ENCODE results near the gene CDX1. TPM values are rescaled to one million over a fixed set of nuclear protein-coding genes. Genes with fewer than 3 reads are reported as not detected.

Gene CDX1
- total RNA-seq, 1 experiment from 2014 or later = not detected

DNA sequence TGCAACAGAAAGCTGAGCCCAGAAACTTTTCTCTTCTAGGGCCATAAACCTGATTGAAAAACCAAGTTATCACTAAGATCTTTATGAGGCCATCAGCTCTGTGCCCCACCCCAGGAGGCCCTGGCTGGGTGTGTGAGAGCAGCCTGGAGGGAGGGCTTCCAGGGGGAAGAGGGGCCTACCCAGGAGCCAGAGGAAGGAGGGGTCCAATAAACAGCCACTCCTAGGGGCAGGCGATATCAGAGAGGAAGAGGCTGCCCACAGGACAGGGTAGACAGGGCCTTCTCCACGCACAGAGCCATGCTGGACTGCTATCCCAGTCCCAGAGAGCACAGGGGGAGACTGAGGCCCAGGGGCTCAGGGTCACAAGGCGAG lies 4.5 kb upstream of the CDX1 start:
- Mint-ChIP-seq H3K4me1 (ENCODE audit: insufficient read depth, unreplicated experiment) (peaks cover 12% of the 10 kb centered on the region), H3K9me3 (ENCODE audit: unreplicated experiment) (no peaks in the 10 kb centered on the region), H3K27ac (ENCODE audit: low read depth, unreplicated experiment) (no peak overlapping the region), H3K36me3 (ENCODE audit: insufficient read depth, unreplicated experiment) (no peaks in the 10 kb centered on the region), H3K27me3 (ENCODE audit: insufficient read depth, unreplicated experiment) (no peaks in the 10 kb centered on the region), H3K4me3 (ENCODE audit: unreplicated experiment) (no peak overlapping the region)
- ChIA-PET POLR2A (interaction anchor here (0.7 kb wide), 1 partner anchor 270 kb away, joined by 3 read pairs; no protein-coding TSS in a partner anchor), CTCF (interaction anchor here (0.6 to 9.2 kb wide), 35 partner anchors 9 to 1086 kb away, joined by 3 to 118 read pairs (median 4); no protein-coding TSS in a partner anchor)
- intact Hi-C loops (cut with micrococcal nuclease) = no loop called here
- no peak for DNase-seq (ENCODE audit: unreplicated experiment)
- BruUV-seq (replicated peaks) = no TSS peak
- TF ChIP-seq, protein P1, sequence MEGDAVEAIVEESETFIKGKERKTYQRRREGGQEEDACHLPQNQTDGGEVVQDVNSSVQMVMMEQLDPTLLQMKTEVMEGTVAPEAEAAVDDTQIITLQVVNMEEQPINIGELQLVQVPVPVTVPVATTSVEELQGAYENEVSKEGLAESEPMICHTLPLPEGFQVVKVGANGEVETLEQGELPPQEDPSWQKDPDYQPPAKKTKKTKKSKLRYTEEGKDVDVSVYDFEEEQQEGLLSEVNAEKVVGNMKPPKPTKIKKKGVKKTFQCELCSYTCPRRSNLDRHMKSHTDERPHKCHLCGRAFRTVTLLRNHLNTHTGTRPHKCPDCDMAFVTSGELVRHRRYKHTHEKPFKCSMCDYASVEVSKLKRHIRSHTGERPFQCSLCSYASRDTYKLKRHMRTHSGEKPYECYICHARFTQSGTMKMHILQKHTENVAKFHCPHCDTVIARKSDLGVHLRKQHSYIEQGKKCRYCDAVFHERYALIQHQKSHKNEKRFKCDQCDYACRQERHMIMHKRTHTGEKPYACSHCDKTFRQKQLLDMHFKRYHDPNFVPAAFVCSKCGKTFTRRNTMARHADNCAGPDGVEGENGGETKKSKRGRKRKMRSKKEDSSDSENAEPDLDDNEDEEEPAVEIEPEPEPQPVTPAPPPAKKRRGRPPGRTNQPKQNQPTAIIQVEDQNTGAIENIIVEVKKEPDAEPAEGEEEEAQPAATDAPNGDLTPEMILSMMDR (IDR thresholded peaks at IDR 0.05; ENCODE audit: unreplicated experiment) = no peak

DNA sequence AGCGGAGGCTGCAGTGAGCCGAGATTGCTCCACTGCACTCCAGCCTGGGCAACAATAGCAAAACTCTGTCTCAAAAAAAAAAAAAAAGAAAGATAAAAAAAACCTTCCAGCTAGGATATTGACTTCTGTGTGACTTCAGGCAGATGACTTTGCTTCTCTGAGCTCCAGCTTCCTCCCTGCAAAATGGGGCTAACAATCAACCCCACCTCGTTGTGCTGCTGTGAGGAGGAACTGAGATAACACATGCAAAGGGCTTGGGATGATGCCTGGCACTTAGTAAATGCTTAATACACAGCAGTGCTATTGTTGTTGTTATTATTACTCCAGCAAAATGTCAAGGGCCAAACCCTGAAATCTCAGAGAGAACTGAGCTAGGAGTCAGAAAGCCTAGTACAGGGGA lies 3.5 kb upstream of the CDX1 start:
- CTCF ChIA-PET = interaction anchor here (0.6 to 9.2 kb wide), 22 partner anchors 10 to 296 kb away, joined by 3 to 118 read pairs (median 4); no protein-coding TSS in a partner anchor
- Mint-ChIP-seq H3K27me3 (ENCODE audit: insufficient read depth, unreplicated experiment) (no peaks in the 10 kb centered on the region), H3K4me1 (ENCODE audit: insufficient read depth, unreplicated experiment) (peaks cover 12% of the 10 kb centered on the region)

DNA sequence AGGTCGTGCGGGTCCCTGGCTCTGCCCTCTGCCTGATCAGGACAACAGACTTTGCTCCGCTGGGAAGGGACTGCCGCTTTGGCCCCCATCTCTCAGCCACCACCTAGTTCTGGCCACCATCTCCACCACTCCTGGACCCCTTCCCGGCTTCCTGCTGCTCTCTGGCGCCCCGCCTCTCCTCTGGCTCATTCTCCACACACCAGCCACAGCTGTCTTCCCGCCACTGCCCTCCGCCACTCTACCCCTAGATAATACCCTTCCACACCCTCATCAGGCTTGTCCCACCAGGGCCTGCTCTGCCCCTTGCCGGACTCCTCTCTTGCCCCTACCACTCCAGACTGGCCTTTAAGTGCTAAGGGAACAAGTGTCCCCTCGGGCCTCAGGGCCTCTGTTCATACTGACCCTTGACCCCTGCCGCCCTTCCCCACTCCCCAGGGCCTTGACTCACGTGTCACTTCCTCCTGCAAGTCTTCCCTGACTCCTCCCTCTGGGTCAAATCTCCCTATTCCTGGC lies 3.0 kb upstream of the CDX1 start:
- intact Hi-C loops (cut with micrococcal nuclease) = no loop called here
- TF ChIP-seq, protein P1 (IDR thresholded peaks at IDR 0.05; ENCODE audit: unreplicated experiment) = no peak
- no peak for DNase-seq (ENCODE audit: unreplicated experiment)
- CTCF ChIA-PET = interaction anchor here (0.6 to 9.2 kb wide), 7 partner anchors 11 to 295 kb away, joined by 3 to 118 read pairs (median 4); no protein-coding TSS in a partner anchor
- Mint-ChIP-seq H3K36me3 (ENCODE audit: insufficient read depth, unreplicated experiment) (no peaks in the 10 kb centered on the region), H3K4me3 (ENCODE audit: unreplicated experiment) (no peak overlapping the region), H3K4me1 (ENCODE audit: insufficient read depth, unreplicated experiment) (peaks cover 12% of the 10 kb centered on the region), H3K27ac (ENCODE audit: low read depth, unreplicated experiment) (no peak overlapping the region), H3K9me3 (ENCODE audit: unreplicated experiment) (no peaks in the 10 kb centered on the region), H3K27me3 (ENCODE audit: insufficient read depth, unreplicated experiment) (no peaks in the 10 kb centered on the region)
- POLR2A ChIA-PET = no interaction called here
- BruUV-seq (replicated peaks) = no TSS peak

More for the DNA sequence above, 3.5 kb upstream of the CDX1 start:
- H3K4me3 Mint-ChIP-seq (ENCODE audit: unreplicated experiment) = no peak overlapping the region
- BruUV-seq (replicated peaks) = no TSS peak
- TF ChIP-seq, protein P1 (IDR thresholded peaks at IDR 0.05; ENCODE audit: unreplicated experiment) = no peak
- H3K9me3 Mint-ChIP-seq (ENCODE audit: unreplicated experiment) = no peaks in the 10 kb centered on the region
- intact Hi-C loops (cut with micrococcal nuclease) = no loop called here
- POLR2A ChIA-PET = no interaction called here
- H3K27ac Mint-ChIP-seq (ENCODE audit: low read depth, unreplicated experiment) = no peak overlapping the region
- DNase-seq (ENCODE audit: unreplicated experiment) = no peak
- H3K36me3 Mint-ChIP-seq (ENCODE audit: insufficient read depth, unreplicated experiment) = no peaks in the 10 kb centered on the region

DNA sequence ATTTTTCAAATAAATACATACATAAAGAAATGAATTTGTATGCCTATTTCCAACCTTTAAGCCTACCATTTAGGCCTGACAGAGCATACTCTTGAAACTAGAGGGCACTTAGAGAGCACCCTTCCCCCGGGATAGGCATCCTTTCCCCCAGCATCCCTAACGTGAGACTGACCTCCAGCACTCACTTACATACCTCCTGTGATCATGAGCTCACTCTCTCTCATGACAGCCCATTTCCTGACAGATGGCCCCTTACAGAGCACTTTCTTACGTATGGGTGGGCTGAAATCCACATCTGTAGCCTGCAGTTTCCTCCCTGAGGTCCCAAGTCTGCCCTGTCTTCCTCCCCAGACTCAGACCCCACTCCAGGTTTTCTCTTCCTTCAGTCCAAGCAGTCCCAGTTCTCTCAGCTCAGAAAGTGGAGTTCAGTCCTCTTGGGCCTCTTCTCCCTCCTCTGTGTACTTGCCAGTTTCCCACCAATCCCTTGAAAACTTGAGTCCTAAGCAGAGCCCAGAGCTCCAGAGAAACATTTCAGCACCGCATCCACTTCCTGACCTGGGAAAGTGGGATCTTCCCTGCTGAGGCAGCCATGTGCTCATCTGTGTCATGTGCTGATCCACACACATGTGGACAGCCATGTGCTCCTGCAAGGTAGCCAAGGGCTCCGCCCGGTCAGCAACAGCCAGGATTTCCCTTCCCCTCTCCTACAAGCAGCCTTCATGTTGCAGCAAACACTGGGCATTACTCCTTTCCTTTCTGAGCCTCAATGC lies 2.2 kb upstream of the CDX1 start:
- Mint-ChIP-seq H3K27me3 (ENCODE audit: insufficient read depth, unreplicated experiment) (peaks cover 3% of the 10 kb centered on the region), H3K36me3 (ENCODE audit: insufficient read depth, unreplicated experiment) (no peaks in the 10 kb centered on the region), H3K9me3 (ENCODE audit: unreplicated experiment) (no peaks in the 10 kb centered on the region), H3K4me1 (ENCODE audit: insufficient read depth, unreplicated experiment) (peaks cover 12% of the 10 kb centered on the region), H3K27ac (ENCODE audit: low read depth, unreplicated experiment) (peak overlapping the region; percentile 29), H3K4me3 (ENCODE audit: unreplicated experiment) (no peak overlapping the region)
- ChIA-PET CTCF (interaction anchor here (0.5 to 9.2 kb wide), 2 partner anchors 53 to 203 kb away, joined by 3 to 118 read pairs; no protein-coding TSS in a partner anchor), POLR2A (no interaction called here)
- TF ChIP-seq, protein P1 (IDR thresholded peaks at IDR 0.05; ENCODE audit: unreplicated experiment) = no peak
- DNase-seq (ENCODE audit: unreplicated experiment) = no peak
- intact Hi-C loops (cut with micrococcal nuclease) = no loop called here
- no TSS peak for BruUV-seq (replicated peaks)

All from MCF 10A (cell line).